Measurements from ENCODE around the gene CSGALNACT2. TPM values are rescaled to one million over a fixed set of nuclear protein-coding genes. Genes with fewer than 3 reads are reported as not detected.
"Not testable (repeated sequence)": the region's sequence is repeated elsewhere in the genome, so short reads cannot be mapped to it uniquely, and the experiment has no call there.

CSGALNACT2 gene
- total and polyA plus RNA-seq, 2 donors (not counting 1 experiment from before 2014, with no cell fraction given) = 10.9 to 24.0 TPM

DNA sequence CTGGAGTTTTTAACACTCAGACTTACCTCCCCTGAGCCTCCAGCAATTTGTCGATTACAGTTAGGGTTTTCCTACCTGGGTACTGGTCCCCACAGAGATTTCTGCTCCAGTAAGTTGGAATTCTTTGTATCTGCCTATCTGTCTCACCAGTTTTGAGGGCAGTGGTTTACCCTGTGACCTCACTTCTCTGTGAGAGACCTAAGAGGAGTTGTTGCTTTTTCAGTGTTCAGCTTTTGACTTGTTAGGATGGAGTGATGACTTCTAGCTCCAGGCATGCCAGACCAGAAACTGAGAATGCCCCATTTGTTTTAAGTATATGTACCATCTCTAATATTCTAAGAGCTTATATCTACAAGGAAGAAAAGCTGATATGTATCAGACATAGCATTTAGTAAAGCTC, 42.9 kb downstream of the CSGALNACT2 start:
- H3K4me1 ChIP-seq (ENCODE audit: control insufficient read depth in 2 of 2, insufficient read depth in 2 of 2, low read length in 2 of 2) = no peaks in the 10 kb centered on the region

GRCh38 chr10:43183764-43184163, 45.5 kb downstream of the CSGALNACT2 start:
- not testable (repeated sequence) for H3K4me1 Mint-ChIP-seq

More for the DNA sequence above, 42.9 kb downstream of the CSGALNACT2 start:
- ChIA-PET POLR2A (no interaction called here), CTCF (no interaction called here)
- Histone ChIP-seq H3K27me3 (replicated peaks in 1 of 4; ENCODE audit: control extremely low read depth in 1 of 4, control insufficient read depth in 3 of 4, insufficient read depth in 4 of 4, low read length in 3 of 4) (no peaks in the 10 kb centered on the region), H3K4me2 (replicated peaks; ENCODE audit: low read depth, low read length, poor library complexity, severe bottlenecking) (no peak overlapping the region), H3K27ac (ENCODE audit: low read length in 2 of 2) (no peak overlapping the region), H3K9me3 (ENCODE audit: control extremely low read depth in 1 of 3, control insufficient read depth in 2 of 3, insufficient read depth in 1 of 3, low read length in 2 of 3) (peaks cover 5 to 9% (median 8%) of the 10 kb centered on the region in 3 donors), H3K36me3 (replicated peaks in 1 of 2; ENCODE audit: control extremely low read depth in 1 of 2, control insufficient read depth in 1 of 2, extremely low read depth in 1 of 2, insufficient read depth in 2 of 2, low read length in 1 of 2) (peaks cover 8 to 49% of the 10 kb centered on the region in 2 experiments), H2AFZ (ENCODE audit: insufficient read depth, low read depth, low read length, poor library complexity, severe bottlenecking) (no peak overlapping the region), H4K20me1 (ENCODE audit: control insufficient read depth, insufficient read depth, low read length, poor library complexity, severe bottlenecking) (no peaks in the 10 kb centered on the region), H3K79me2 (ENCODE audit: control insufficient read depth, insufficient read depth, low read length) (no peaks in the 10 kb centered on the region), H3K9ac (ENCODE audit: low read length) (no peak overlapping the region), H3K4me3 (ENCODE audit: control extremely low read depth in 1 of 5, extremely low read depth in 1 of 5, insufficient read depth in 1 of 5, low read depth in 2 of 5, low read length in 4 of 5) (no peak overlapping the region)
- Mint-ChIP-seq H3K27ac (no peak overlapping the region), H3K27me3 (no peaks in the 10 kb centered on the region), H3K4me3 (no peak overlapping the region), H3K9me3 (ENCODE audit: insufficient read depth) (peaks cover 8% of the 10 kb centered on the region), H3K4me1 (no peaks in the 10 kb centered on the region)
- no peak for ATAC-seq (ENCODE audit: low read depth)
- intact Hi-C loops (cut with micrococcal nuclease) = no loop called here
- DNase-seq = no peak
- no CpG with 5 or more reads among the region's 1 CpG for WGBS (ENCODE audit: insufficient coverage)
- TF ChIP-seq EZH2 (IDR thresholded peaks at IDR 0.05; ENCODE audit: borderline replicate concordance, insufficient read depth, low read depth, low read length, poor library complexity, severe bottlenecking) (no peak), CTCF (IDR thresholded peaks at IDR 0.05) (no peak)

More at GRCh38 chr10:43183764-43184163, 45.5 kb downstream of the CSGALNACT2 start:
- H3K9me3 ChIP-seq (ENCODE audit: control extremely low read depth in 1 of 3, control insufficient read depth in 2 of 3, insufficient read depth in 1 of 3, low read length in 2 of 3); H3K9ac ChIP-seq (ENCODE audit: low read length); H2AFZ ChIP-seq (ENCODE audit: insufficient read depth, low read depth, low read length, poor library complexity, severe bottlenecking); H3K27me3 Mint-ChIP-seq; H3K9me3 Mint-ChIP-seq (ENCODE audit: insufficient read depth); H3K27me3 ChIP-seq (replicated peaks in 1 of 4; ENCODE audit: control extremely low read depth in 1 of 4, control insufficient read depth in 3 of 4, insufficient read depth in 4 of 4, low read length in 3 of 4); intact Hi-C loops (cut with micrococcal nuclease); H4K20me1 ChIP-seq (ENCODE audit: control insufficient read depth, insufficient read depth, low read length, poor library complexity, severe bottlenecking); H3K4me1 ChIP-seq (ENCODE audit: control insufficient read depth in 2 of 2, insufficient read depth in 2 of 2, low read length in 2 of 2); H3K4me3 Mint-ChIP-seq; DNase-seq; H3K4me3 ChIP-seq (ENCODE audit: control extremely low read depth in 1 of 5, extremely low read depth in 1 of 5, insufficient read depth in 1 of 5, low read depth in 2 of 5, low read length in 4 of 5); H3K27ac Mint-ChIP-seq; H3K79me2 ChIP-seq (ENCODE audit: control insufficient read depth, insufficient read depth, low read length); H3K27ac ChIP-seq (ENCODE audit: low read length in 2 of 2); H3K4me2 ChIP-seq (replicated peaks; ENCODE audit: low read depth, low read length, poor library complexity, severe bottlenecking); ATAC-seq (ENCODE audit: low read depth); POLR2A ChIA-PET; CTCF ChIA-PET: not testable (repeated sequence)
- H3K36me3 ChIP-seq (replicated peaks in 1 of 2; ENCODE audit: control extremely low read depth in 1 of 2, control insufficient read depth in 1 of 2, extremely low read depth in 1 of 2, insufficient read depth in 2 of 2, low read length in 1 of 2) = peaks cover 9 to 27% of the 10 kb centered on the region in 2 experiments
- no CpG with 5 or more reads among the region's 3 CpGs for WGBS (ENCODE audit: insufficient coverage)

Measured in B cell (primary cell).